ENCODE data around the gene CPZ.
A peak's percentile ranks its signal among the peaks of the same experiment; 100 is the strongest.

The CPZ gene

DNA sequence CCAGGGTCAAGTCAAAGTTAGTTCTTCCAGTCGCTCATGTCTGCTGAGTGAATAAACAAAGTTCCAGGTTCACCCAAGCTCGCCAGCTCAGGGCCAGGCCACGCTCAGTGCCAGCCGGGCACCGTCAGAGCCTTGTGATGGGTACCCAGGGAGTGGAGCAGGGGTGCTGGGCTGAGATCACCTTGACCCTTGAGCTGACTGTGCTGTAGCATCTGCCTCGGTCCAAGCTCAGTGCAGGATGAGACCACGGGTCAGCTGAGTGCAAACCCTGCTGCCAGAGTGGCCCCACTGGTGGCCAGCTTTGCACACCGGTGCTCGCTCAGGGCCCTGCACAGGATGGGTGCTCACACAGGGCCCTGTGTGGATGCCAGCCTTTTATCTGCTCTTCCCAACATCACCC lies 4.3 kb downstream of the CPZ start:
- no peak for DNase-seq

DNA sequence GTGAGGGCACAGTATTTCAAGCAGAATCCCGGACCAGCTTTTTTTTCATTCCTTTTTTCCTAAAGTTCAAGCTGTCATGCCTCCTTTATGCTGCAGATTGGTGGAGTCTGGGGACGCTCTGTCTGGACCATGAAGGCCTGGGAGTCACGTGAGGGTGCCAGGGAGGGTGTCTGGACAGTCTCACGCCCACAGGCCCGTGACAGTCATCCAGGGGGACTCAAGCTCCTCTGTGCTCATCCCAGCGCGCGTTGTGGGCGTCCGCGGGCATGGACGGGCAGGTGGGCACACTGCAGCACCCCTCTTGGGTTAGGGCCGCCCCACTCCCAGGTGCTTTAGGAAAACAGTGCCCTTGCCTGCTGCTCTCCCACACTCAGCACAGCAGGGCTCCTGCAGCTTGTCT lies 4.8 kb downstream of the CPZ start:
- no peak for DNase-seq

DNA sequence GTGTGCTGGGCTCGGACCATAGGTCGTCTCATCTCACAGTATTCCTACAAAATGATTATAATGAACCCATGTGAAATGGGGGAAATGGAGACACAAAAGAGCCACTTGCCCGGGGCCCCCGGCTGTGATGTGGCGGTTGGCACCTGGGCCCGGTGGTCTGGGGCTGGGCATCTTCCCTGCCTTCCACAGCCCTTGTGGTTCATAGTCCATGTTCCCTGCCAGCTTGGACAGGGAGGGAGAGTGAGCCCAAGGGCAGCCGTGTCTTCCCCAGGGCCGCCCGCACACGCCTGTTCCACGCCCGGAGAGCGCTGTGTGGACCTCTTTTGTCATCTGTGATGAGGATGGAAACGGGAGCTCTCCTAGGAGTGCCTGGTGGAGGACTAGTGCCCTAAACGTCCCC lies 5.2 kb downstream of the CPZ start:
- no peak for DNase-seq

DNA sequence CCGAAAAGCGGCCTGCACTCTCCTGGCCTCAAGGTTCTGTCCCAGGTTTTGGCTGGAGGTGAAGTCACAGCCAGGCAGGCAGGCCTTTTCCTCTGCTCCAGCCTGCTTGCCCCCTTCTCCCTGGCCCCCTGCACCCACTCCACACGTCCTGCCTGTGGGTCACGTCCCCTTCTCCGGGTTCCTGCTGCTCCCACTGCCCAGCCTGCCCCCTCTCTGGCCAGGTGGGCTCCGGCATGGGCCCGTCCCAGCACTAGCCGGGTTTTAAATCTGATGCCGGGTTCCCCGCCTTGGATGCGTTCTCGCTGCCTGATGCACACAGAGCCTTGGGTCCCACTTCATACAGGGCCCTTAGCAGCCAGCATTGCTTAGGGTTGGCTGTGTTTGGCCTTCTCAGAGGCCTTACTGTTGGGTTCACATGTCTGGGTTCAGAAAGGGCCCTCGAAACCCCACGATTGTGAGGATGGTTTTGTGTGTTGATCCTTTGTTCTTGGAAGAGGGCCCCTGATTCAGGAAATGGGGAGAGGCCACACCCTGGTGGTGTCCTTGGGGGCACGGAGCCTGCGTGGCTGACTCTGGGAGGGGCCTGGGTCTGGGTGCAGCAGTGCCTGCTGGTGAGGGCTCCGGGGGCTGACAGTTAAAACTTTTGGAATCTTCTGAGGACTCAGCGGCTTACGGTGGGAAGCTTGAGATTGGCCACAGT lies 6.0 kb downstream of the CPZ start:
- DNase-seq, result no peak

DNA sequence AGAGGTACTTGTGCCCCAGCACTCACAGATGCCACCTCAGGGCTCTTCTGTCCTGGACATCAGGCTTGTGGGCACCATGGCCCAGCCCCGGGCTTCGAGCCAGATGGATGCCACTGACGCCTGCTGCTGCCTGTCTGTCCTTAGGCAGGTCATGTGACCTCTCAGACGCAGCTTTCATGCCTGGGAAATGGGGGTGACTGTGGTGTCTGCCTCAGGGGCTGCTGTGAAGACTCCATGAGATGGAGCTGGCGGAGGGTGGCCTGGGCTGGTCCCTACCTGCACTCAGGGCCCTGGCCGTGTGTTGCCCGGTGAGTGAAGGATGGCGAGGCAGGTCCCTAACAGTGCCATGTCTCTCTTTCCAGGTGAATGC lies 6.5 kb downstream of the CPZ start:
- DNase-seq, result no peak

DNA sequence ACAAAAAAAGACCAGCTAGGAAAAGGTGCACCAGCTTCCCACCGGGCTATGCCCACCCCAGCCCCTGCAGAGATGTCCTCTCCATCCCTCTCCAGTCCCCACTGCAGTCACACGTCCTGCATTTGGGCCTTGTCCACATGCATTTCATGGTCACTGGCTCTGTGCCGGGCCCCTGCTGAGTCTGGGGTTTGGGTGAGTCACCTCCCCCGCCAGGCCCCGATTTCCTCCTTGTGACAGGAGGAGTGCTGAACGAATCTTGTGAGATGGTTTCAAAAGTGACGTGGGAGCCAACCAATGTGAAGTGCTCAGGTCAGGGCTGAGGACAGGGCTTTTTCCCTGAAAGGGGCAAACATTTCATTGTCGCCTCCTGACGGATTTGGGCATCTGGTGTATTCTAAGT lies 7.1 kb downstream of the CPZ start:
- no peak for DNase-seq

DNA sequence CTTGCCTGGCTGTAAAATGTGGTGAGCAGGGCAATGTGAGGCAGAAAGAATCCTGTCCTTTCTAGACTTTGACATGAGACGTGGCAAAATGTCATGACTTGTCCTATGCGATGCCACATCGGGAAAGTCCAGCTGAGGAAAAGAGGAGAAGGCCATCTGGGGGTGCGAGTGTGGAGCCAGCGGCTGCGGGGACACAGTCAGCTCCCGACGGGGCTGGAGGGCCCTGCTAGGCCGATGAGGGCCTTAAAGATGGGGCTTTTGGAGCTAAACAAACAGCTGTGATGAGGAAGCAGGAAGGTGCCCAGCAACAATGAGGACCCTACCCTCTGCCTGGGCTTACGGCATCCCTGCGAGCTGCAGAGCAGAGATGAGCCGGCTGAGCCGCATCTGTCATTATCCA lies 7.7 kb downstream of the CPZ start:
- DNase-seq, result no peak

DNA sequence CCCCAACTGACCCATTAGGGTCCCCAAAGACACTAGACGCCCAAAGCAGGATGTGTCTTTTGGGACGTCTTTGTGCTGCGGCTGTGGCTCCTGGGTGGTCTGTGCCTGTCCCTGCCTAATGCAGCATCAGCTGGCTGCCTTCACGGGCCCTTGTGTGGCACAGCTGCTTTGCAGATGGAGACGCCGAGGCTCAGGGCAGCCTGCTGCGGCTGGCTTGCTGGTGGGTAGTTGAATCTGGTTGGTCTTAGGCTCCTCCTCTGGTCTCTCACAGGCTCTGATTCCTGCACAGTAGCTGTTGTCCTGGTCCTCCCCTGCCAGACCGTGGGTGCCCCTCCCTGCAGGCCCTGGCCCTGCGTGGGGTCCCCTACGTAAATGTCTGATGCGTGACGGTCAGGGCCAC lies 8.1 kb downstream of the CPZ start:
- no peak for DNase-seq

DNA sequence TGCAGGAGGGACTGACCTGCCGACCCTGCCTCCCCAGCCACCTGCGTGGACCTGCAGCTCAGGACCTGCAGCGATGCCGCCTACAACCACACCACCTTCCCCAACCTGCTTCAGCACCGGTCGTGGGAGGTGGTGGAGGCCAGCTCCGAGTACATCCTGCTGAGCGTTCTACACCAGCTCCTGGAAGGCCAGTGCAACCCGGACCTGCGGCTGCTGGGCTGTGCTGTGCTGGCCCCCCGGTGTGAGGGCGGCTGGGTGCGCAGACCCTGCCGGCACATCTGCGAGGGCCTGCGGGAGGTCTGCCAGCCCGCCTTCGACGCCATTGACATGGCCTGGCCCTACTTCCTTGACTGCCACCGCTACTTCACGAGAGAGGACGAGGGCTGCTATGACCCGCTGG lies 8.5 kb downstream of the CPZ start:
- no peak for DNase-seq

DNA sequence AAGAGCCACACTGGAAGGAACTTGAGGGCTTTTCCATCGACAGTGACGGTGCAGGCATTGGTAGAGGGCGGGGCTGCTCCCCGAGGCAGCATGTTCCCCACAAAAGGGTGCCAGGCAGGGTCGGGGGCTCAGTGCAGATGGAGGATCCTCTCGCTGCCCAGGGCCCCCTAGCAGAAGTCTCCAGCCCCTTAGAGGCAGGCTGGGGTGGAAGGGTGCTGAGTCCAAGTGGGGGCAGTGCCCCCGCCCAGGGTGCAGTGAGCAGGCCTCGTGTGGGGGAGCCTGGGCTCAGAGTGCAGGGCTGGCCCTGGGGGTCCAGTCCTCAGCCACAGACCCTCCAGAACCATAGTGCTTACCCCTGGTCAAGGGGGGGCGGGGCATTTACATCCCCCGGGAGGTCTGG lies 9.0 kb downstream of the CPZ start:
- no peak for DNase-seq

DNA sequence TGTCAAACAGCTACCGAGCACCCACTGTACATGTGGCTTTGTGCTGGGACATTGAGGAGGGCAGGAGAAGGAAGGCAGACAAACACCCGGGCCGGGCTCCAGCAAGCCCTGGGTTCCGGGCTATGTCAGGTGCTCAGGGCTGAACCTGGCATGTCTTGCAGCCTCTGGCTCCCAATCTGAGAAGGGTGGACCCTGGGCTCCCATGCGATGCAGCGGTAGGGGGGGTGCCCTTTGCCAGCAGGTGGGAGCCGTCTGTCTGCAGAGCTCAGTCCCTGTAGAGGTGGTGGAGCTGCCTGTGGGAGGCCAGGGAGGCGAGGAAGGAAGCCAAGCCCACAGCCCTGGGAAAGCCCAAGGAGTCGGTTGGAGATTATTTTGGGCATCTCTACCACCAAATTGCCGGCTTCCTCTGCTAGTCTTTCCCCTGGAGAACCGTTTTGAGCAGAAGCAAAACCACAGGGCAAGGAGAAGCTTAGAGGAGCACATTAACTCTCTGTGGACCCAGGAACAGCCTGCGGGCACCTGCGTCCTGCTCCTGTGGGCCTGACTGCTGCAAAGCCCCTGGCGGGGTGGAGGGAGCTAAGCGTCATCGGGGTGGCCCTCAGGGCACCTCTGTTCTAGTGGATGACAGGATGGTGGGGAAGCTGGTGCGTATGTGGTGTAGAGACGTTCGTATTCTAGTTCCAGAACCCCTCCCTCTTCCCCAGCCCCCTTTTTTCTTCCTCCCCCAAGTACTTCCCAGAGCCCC lies 10.3 kb downstream of the CPZ start:
- no peak for DNase-seq

DNA sequence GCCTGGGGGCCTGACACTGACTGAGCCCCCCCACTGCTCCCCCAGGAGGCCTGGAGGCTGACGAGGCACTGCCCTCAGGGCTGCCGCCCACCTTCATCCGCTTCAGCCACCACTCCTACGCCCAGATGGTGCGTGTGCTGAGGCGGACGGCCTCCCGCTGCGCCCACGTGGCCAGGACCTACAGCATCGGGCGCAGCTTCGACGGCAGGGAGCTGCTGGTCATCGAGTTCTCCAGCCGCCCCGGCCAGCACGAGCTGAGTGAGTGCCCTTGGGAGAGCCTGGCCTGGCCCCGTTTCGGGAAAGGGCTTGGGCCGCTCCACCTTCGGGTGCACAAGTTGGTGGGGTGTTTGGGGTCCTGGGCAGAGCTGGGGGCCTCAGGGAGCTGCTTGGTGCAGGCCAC lies 11.4 kb downstream of the CPZ start:
- DNase-seq, result no peak

DNA sequence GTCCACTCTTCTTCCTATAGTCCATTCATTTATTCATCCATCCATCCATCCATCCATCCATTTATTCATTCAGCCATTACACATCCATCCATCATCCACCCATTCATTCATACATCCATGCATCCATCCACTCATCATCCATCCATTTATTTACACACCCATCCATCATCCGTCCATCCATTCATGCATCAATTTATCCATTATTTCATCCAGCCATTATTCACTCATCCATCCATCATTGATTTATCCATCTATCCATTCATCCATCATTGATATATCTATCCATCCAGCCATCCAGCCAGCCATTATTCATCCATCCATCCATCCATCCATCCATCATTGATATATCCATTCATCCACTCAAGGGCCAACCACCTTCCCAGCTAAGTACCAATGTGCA lies 12.7 kb downstream of the CPZ start:
- DNase-seq, result no peak

DNA sequence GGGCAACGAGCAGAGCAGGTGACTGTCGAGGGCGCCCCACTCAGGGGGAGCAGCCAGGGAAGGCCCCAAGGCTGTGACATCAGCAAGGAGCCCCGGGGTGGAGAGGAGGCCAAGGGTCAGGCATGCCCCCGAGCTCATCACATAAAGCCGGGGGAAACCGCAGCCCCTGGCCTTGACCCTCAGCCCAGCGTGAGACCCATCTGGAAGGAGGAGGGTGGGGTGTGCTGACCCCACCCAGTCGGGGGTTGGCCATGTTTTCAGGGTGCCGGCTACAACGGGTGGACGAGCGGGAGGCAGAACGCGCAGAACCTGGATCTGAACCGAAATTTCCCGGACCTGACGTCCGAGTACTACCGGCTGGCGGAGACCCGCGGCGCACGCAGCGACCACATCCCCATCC lies 13.9 kb downstream of the CPZ start:
- no peak for DNase-seq

DNA sequence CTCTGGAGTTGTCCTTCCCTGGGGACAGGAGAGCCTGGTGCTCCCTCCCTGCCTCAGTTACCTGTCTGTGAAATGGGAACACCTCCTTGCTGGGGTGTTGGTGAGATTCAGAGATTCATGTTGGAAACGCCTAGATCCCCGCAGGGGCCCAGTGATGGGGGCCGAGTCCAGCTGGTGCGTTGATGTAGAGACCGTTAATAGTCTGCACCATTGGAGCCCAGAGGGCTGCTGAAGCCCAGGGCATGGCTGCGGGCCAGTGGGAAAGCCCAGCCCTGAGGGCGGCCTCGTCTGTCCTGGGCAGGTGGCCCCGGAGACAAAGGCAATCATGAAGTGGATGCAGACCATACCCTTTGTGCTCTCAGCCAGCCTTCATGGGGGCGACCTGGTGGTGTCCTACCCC lies 14.4 kb downstream of the CPZ start:
- DNase-seq, result no peak

DNA sequence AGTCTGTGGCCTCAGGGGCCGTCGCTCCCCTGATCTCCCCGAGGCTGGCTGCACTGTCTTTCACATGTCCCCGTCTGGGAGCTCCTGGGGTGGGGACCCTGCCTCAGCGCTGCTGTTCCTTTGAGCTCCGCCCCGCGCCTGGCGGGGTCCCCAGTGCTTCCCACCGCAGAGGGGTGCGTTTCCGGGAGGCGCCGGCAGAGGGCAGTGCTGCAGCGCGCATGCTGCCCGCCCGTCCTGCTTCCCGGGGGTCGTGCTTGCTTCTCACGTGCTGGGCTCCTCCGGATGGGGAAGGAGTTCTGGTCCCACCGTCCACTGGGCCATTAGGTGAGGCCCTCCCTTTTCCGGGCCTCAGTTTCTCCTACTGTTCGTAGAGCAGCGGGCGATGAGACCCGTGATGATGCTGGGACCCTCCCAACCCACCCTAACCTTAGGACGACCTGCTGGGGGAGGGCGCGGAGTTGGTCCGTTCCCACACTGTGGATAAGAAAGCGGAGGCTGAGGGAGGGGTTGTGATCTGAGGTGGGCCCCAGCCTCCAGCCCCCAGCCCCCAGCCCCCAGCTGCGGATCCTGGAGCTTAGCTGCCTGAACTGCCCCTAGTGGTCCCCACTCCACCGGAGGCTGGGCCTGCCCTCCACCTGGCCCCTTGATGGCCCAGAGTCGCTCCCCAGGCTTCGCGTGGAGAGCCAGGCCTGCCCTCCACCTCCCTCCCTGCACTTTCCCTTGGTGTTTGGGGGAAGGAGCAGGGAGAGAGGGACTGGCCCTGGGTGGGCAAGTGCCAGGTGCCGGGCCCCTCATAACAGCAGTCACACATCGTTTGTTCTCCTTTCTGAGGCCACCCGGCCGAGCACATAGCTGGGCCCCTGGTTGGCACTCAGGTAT lies 15.3 kb downstream of the CPZ start:
- peak; percentile 26 for DNase-seq

DNA sequence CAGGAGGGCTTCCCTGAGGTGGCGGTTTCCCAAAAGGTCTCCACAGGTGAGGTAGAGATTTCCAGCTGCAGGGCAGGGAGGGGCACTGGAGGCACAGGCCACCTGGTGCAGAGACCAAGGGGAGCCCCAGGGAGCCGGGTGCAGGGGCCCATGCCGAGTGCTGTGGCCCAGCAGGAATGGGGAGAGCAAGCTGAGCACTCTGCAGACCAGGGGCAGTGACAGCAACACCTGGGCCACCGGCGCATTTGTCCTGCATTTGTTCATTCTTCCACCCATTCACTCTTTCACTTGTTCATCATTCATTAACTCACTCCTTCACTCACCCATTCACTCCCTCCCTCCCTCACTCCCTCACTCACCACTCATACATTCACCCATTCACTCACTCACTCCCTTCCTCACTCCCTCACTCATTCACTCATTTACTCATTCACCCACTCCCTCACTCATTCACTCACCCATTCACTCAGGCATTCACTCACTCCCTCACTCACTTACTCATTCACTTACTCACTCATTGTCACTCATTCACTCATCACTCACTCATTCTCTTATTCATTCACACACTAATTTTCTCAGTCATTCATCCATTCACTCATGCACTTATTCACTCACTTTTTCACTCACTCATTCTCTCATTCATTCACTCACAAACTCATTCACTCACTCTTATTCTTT lies 16.3 kb downstream of the CPZ start:
- no peak for DNase-seq

DNA sequence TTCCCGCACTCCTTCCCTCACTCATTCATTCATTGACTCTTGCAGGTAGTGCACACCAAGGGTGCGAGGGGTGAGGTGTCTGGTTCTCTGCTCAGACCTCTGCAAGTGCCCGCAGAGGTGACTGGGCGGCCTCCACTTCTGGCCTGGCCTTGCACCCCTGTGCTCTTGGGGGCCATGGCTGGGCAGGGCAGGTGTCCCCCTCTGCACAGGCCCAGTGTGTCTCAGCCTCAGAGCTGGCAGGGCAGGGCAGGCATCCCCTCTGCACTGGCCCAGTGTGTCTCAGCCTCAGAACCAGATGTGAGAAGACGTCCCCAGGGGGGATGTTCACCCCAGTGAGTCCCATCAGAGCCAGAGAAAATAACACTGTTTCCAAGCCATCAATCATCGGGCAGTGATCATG lies 16.8 kb downstream of the CPZ start:
- no peak for DNase-seq

DNA sequence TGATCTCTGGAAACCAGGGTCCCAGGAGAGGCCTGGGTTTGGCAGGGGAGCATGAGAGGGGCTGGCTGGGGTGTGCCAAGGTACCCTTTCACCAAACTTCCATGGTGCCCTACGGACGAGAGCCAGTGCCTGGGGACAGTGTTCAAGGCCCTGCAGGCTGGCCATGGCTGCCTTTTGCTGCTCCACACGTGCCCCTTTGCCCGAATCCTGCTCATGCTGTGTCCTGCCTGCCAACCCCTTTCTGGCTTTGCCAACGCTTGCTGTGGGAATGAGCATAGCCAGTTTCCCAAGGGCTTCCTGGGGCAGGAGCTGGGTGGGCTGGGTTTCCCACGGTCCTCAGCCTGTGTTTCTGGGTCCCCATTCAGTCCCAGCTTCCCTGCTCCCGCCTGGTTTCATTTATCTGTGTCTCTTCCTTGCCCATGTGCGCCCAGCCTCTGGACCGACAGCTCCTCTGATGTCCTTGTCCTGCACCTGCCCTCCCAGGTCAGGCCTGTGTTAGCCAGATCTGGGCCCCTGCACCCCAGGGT lies 17.3 kb downstream of the CPZ start:
- no peak for DNase-seq

DNA sequence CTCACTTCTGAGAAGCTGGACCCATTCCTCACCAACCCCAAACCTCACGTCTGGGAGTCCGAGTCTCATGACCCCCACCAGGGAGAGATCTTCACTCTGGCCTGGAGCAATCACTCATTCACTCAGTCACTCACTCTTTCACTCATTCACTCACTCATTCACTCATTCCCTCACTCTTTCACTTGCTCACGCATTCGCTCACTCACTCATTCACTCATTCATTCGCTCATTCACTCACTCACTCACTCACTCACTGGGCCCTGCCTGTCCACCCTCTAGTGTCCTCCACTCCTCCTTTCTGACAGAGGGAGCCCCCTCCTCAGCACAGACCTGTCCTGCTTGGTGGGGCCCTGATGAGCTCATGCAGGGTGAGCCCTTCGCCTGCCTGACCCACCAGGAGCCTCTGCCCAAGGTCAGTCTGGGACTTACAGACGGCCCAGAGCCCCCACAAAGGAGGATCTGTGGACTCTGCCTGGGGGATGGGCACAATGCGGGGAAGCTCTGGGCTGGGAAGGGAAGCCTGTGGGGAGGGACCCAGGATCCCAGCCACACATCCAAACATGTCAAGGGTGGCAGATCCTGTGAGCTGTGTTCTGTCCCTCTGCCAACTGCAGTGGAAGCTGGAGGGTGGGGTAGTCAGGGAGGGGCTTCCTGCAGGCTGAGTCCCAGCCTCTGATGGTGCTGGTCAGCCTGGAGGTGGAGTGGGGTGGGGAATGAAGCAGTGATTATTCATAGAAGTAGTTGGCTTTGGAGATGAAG lies 18.5 kb downstream of the CPZ start:
- DNase-seq, result no peak

DNA sequence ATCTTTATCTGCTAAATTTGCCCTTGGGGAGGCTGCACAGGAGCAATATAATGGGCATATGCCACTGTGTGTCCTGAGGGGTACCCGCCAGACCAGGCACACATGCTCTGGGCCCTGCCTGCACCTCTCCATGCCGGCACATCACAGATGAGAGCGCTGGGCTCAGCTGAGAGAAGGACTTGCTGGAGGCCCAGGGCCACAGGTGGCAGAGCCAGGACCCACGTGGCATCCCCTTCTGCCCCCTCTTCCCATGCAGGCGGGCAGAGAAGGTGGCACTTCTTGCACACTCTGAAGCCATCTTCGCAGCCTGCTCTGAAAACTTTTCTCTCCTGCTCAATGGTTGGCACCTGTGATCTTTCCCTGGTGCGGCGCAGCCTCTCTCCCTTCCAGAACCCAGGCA lies 20.1 kb downstream of the CPZ start:
- no peak for DNase-seq

Data from activated CD4-positive, alpha-beta T cell treated with anti-CD3 and anti-CD28 coated beads, Interleukin-10, Interleukin-2, amounts not matched to agents 100 ng/mL and 50 ng/mL, durations not matched to agents 16 hours and 8 hours (primary cell).